GM19351 (cell line): Measurements from ENCODE around the gene MAP4K5.

Experiments used
- ATAC-seq: cut with Tn5 transposase; IDR thresholded peaks from one replicate; pipeline ENCODE4 v1.9.1; 2021; ENCODE audit warnings: mild to moderate bottlenecking, moderate library complexity; ENCODE audit not compliant: unreplicated experiment

Gene MAP4K5

DNA sequence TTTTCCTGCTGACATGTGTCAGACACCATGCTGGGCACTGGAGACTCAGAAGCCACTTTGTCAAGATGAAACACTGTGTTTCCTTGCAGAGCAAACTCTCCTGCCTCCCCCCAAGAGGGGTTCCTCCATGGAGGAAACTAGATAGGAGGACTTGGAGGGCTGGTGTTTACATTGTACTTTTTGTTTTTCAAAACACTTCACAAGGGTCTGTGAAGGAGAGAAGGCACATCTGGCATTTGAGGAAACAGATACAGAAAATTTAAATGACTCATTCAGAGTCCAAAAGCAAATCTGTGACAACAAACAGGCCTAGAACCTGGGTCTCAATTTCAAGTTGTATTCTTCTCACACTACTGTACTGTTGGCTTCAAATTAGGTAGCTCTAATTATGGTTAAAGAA is 128.9 kb downstream of the MAP4K5 start:
- no peak for ATAC-seq

GRCh38 chr14:50402965-50403364 is 129.4 kb downstream of the MAP4K5 start:
- no peak for ATAC-seq

- ATAC-seq = no peak
Observed at GRCh38 chr14:50400461-50400860, 131.9 kb downstream of the MAP4K5 start.

DNA sequence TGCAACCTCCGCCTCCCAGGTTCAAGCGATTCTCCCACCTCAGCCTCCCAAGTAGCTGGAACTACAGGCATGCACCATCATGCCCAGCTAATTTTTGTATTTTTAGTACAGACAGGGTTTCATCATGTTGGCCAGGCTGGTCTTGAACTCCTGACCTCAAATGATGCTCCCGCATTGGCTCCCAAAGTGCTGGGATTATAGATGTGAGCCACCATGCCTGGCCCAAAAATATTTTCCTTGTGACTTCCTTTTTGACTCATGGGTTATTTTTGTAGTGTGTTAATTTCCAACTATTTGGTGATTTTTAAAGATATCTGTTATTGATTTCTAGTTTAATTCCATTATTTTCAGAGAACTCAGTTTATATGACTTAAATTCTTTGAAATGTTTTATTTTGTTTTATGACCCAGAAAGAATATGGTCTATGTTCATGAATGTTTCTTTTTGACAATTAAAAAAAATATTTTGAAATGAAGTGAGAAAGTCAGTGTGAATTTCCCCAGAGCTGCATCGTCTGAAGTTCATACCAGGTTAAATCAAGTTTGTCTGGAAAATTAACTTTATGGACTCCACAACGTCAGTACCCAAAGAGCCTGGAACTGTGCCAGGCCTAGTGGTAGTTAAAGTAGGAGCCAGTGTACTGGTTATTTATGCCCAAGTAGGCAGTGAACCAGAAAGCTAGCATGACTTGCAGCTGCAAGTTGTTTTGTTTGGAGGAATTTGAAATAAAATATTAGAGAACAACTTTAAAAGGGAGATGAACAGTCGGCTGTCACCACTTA is 132.9 kb downstream of the MAP4K5 start:
- no peak for ATAC-seq

- ATAC-seq = no peak
Observed at GRCh38 chr14:50398189-50398580, 134.2 kb downstream of the MAP4K5 start.

GRCh38 chr14:50397390-50398188 is 134.8 kb downstream of the MAP4K5 start:
- ATAC-seq = no peak

DNA sequence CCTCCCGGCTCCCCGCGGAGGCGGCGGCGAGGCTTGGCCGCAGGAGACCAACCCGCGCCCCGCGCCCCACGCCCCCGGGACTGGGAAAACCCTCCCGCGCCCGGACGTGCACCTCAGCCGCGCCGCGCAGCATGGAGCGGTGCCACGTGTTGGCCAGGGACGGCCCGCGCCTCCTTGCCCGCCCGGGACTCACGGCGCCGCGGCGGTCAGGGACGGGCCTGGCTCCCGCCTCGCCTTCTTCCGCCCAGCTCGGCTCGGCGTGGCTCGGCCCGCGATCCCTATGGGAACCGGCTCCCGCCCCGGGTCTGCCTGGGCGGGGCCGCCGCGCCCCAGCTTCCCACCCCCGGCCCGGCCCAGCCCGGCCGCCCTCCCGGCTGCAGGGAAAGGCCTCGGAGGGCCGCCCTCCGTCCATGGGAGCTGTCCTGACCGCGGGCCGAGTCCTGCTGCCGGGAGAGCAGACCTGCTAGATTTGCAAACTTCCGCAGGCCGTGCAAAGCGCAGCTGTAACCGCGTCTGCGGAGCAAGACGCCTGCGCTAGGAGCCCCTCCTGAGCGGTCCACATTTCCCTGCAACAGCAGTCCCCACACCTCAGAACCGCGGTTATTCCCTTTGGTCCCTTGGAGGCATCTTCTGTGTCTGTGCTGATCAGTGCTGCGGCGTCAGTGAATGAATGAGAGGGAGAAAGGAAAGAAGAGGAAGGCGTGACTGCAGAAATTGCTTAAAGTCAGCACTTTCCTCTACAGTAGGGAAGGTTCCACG is 135.6 kb downstream of the MAP4K5 start, which contains the start of gene CDKL1:
Gene CDKL1, minus strand, starts transcription at position 251 of the 759 bp plus-strand sequence. CDS start 1,013 bp downstream, outside the sequence.
- ATAC-seq = peak; percentile 66

DNA sequence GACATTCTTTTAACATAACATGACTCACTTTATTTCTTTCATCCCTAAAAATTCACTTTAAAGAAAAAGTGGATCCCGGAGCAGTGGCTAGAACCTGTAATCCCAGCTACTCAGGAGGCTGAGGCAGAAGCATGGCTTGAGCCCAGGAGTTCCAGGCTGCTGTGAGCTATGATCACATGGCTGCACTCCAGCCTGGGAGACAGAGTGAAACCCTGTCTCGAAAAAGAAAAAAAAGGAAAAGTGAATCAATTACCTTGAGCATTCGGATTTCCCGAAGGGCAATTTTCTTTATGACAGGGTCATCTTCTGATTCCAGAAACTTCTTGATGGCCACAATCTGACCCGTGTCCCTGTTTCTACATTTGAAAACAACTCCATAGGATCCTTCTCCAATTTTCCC is 136.9 kb downstream of the MAP4K5 start:
- no peak for ATAC-seq

- ATAC-seq = no peak
Observed at GRCh38 chr14:50394713-50395112, 137.7 kb downstream of the MAP4K5 start.

DNA sequence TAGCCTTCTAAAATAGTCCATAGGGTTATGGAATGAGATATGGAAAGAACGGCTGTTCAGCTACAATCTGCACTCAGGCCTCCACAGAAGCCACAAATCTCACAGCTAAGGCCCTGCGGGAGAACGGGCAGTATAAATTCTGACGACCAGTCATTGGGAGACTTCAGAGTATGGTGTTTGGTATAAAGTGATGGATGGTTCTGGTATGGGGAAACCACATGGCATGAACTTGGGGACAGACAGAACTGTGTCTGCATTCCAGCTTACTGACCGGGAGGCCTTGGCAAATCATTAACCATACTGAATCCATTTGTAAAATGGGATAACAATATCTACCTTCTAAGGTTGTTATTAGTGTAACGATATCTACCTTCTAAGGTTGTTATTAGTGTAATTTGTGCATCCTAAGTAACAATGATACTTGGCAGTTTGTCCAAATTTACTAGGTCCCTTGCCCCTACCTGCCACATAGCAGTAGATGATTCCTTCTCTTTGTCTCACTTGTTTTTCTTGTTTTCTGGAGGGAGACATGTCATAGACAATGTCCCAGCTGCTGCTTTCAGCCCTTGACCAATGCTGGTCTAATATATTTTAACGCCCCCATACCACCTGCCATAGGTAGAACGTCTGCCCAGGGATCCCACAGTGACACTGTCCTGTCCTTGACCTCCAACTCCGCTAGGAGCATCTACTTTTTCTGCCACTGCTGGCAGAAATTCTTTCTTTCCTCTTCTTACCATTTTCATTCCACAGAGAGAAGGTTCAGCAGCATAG is 142.5 kb downstream of the MAP4K5 start:
- no peak for ATAC-seq

DNA sequence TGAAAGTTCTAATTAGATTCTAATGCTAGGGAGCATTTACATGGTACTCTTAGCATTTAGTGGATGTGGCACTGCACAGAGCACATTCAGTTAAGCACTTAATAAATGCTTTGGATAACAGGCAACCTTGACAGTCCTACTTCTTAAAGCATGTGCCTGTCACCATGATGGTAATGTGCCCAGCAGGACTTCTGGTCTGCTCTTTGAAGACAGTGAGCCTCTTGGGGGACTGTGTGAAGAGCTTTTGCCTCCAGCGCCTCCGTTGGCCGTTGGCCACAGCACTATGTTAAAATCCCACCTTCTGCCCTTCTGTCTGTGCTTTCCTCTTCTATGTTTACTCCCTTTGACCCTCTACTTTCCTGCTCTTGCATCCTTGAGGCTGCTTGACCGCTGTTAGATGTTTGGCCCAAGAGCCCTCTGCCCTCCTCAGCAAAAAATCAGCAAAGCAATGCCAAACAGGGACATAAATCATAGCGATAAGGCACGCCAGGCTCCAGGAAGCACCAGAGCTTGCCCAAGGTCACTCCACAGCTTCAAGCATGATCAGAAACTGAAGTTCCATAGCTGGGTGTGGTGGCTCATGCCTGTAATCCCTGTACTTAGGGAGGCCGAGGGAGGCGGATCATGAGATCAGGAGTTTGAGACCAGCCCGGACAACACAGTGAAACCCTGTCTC is 144.0 kb downstream of the MAP4K5 start:
- no peak for ATAC-seq

DNA sequence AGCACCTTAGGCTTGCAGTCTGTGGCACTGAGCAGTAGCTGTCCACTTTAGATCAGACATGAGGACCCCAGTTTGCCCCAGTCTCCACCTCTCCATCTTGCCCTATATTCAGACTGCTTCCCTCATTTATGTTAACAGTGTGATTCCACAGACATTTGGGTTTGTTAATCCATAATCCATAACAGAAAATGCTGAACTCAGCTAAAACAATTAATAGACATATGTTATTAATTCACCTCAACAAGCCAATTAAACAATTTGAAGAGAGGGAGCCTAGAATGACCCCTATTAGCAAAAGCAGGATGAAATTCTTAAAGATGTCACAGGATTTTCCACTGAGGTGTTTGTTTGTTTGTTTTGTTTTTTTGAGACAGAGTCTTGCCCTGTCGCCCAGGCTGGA is 144.8 kb downstream of the MAP4K5 start:
- no peak for ATAC-seq

DNA sequence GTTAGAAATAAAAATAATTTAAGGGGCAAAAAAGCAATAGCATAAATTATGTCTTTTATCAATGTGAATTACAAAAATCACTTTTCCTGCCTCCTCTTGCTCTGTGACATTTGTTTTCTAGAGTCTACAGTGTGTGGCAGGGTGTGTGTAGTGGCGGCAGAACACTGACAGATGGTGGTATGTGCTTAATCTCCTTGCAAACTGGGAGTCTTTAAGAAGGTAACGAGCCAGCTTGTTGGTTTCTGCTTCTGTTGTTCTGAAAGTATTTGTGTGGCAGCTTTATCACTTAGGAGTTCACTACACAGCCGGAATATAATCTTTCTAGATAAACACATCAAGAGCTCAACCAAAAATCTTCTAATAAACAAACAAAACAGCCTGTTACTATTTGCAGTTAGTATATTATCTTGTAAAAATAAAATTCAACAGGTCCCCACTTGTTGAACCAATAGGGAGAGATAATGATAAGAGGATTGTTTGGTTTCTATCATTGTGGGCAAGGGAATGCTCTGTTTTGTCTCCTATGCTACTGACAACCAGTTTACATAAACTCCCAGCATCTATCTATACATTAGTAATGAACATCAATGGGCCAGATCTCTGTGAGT is 148.6 kb downstream of the MAP4K5 start:
- no peak for ATAC-seq

GRCh38 chr14:50381823-50382287 is 150.5 kb downstream of the MAP4K5 start:
- ATAC-seq = no peak

- no peak for ATAC-seq
Observed at GRCh38 chr14:50381008-50381407, 151.4 kb downstream of the MAP4K5 start.

DNA sequence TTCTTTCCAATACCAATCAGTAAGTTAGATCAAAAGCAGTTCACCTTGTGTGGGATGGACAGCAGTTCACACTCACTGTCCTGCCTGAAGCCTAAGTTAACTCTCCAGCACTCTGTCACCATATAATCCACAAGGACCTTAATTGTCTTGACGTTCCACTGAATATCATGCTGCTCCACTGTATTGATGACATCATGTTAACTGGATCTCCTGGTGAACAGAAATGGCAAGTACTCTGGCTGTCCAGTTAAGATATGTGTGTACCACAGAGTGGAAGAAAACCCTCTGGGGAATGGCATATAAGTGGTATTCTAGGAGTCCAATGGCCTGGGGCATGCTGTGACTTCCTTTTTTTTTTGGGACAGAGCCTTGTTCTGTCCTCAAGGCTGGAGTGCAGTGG is 151.9 kb downstream of the MAP4K5 start:
- ATAC-seq = no peak

DNA sequence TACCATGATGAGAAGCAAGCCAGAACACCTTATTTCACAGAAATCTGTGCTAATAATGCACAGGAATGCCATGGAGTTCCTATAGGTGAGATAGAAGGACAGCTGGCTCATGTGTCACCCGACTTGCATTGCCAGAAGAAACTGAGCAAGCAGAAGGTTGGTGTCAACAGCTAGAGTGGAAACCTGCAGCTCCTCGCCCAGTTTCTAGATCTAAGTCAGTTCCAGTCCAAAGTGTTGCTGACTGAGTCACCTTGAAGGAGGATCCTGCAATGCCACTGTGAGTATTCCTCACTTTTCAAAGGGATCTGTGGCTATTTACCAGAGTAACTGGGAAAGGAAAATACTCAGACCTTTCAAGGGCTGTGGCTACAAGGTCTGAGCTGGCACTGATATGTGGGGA is 152.8 kb downstream of the MAP4K5 start:
- ATAC-seq = no peak

- no peak for ATAC-seq
Observed at GRCh38 chr14:50377550-50378085, 154.8 kb downstream of the MAP4K5 start.

- no peak for ATAC-seq
Observed at GRCh38 chr14:50375760-50376159, 156.6 kb downstream of the MAP4K5 start.
